Thyroid gland (tissue), 4 donors: ENCODE measurements around the gene IL18RAP. TPM values are rescaled to one million over a fixed set of nuclear protein-coding genes. Genes with fewer than 3 reads are reported as not detected.

Experiments
- DNase-seq, 2 donors: peaks; one replicate each; pipeline ENCODE4 v3.0.0-alpha.2; 2019
- H3K27ac ChIP-seq, 3 donors: fragments of 200-600 bp; sonication (generic); 1 replicate in 2 of 3; 2 replicates in 1 of 3; pipeline ENCODE4 v1.5.1; 2016 to 2019; ENCODE audit warnings: mild to moderate bottlenecking in 1 of 3, moderate library complexity in 1 of 3
- H3K27me3 ChIP-seq: fragments of 200-600 bp; sonication (generic); one replicate; pipeline ENCODE4 v1.5.1; 2019
- H3K36me3 ChIP-seq, 2 donors: fragments of 200-600 bp; sonication (generic); one replicate each; pipeline ENCODE4 v1.5.1; 2016 to 2019
- H3K4me1 ChIP-seq, 2 donors: fragments of 200-600 bp; sonication (generic); one replicate each; pipeline ENCODE4 v1.5.1; 2017 to 2019
- H3K4me3 ChIP-seq, 3 donors: fragments of 200-600 bp; sonication (generic); replicated peaks in 1 of 3; 1 replicate in 2 of 3; 2 replicates in 1 of 3; pipeline ENCODE4 v1.5.1; 2016; ENCODE audit warnings: mild to moderate bottlenecking in 1 of 3
- H3K9me3 ChIP-seq: fragments of 200-600 bp; sonication (generic); one replicate; pipeline ENCODE4 v1.5.1; 2017
- POLR2A ChIP-seq, 2 donors: fragments of 450-650 bp; IDR thresholded peaks; one replicate each; pipeline ENCODE4 v1.6.1; 2017; ENCODE audit warnings: antibody characterized with exemption in 2 of 2, mild to moderate bottlenecking in 2 of 2, moderate library complexity in 1 of 2
- WGBS, 2 donors: methylation state at CpG; one replicate each; pipeline ENCODE4 v1.1.5; 2017; 5-methylcytosine and 5-hydroxymethylcytosine counted together
- intact Hi-C: fragments of 100-400 bp; cut with DNase I; formaldehyde crosslinking; loops from one replicate; pipeline ENCODE4 v1.15.1; 2023
- total RNA-seq, 4 donors: library from RNA; depleted of rRNA; stranded (reverse); fragments of >200 nt; gene quantifications; one replicate each; pipeline ENCODE4 v1.2.3, GENCODE V29; 2016
- TF ChIP-seq, protein P1 (sequence below), 6 experiments: fragments of 200-600 bp in 3 of 6; fragments of 450-650 bp in 3 of 6; sonication (generic) in 3 of 6; IDR thresholded peaks; one replicate each; pipeline ENCODE4 v1.5.1; 2016 to 2019; ENCODE audit warnings: antibody characterized with exemption in 6 of 6, mild to moderate bottlenecking in 2 of 6, inconsistent platforms in 1 of 6, moderate library complexity in 1 of 6

The IL18RAP gene
- total RNA-seq, 4 donors from 2014 or later: 1.6 to 3.1 (median 2.8) TPM

DNA sequence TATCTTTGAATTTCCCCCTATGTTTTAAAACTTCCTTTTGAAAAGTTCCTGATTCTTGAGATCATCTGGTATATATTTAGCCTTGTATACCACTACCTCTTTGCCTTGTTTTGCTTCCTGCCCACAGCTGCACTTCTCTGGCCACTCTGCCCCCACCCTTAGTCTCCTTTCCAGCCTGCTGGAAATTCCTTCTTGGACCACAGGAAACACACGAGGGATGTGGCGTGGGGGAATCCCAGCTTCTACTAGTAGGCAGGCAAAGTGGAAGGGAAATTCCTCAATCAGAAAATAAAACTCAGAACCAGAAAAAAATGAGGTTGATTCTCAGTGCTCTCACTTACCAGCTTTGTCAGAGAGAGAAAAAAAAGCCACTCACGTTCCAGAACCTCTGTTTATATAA is 13.4 kb downstream of the IL18RAP start:
- no peaks in the 10 kb centered on the region for H3K9me3 ChIP-seq

DNA sequence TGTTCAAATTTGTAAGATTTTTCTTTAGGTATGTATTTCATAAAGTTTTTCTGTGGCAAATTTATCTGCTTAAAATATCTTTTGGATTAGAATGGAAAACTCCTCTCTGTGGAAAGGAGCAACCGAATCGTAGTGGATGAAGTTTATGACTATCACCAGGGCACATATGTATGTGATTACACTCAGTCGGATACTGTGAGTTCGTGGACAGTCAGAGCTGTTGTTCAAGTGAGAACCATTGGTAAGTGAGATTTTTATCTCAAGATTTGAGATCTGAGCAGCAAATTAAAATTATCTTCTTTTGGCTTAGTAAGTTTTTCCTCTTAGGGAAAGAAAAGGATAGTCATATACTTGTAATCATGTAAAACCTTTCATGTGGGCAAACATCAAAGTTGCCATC is 14.2 kb downstream of the IL18RAP start:
- intact Hi-C loops: no loop called here
- DNase-seq: no peak
- Histone ChIP-seq H3K9me3 (no peaks in the 10 kb centered on the region), H3K27me3 (no peaks in the 10 kb centered on the region), H3K4me3 (no peak overlapping the region), H3K36me3 (no peaks in the 10 kb centered on the region), H3K27ac (no peak overlapping the region), H3K4me1 (no peaks in the 10 kb centered on the region)
- TF ChIP-seq POLR2A (IDR thresholded peaks at IDR 0.05): no peak
- TF ChIP-seq, protein P1, sequence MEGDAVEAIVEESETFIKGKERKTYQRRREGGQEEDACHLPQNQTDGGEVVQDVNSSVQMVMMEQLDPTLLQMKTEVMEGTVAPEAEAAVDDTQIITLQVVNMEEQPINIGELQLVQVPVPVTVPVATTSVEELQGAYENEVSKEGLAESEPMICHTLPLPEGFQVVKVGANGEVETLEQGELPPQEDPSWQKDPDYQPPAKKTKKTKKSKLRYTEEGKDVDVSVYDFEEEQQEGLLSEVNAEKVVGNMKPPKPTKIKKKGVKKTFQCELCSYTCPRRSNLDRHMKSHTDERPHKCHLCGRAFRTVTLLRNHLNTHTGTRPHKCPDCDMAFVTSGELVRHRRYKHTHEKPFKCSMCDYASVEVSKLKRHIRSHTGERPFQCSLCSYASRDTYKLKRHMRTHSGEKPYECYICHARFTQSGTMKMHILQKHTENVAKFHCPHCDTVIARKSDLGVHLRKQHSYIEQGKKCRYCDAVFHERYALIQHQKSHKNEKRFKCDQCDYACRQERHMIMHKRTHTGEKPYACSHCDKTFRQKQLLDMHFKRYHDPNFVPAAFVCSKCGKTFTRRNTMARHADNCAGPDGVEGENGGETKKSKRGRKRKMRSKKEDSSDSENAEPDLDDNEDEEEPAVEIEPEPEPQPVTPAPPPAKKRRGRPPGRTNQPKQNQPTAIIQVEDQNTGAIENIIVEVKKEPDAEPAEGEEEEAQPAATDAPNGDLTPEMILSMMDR (IDR thresholded peaks at IDR 0.05): no peak
- WGBS, 2 donors: 80 to 88% methylated on average over 4 of the region's 4 CpGs

More for the DNA sequence above, 13.4 kb downstream of the IL18RAP start:
- no peak for TF ChIP-seq POLR2A (IDR thresholded peaks at IDR 0.05)
- TF ChIP-seq, protein P1 (IDR thresholded peaks at IDR 0.05): no peak
- Histone ChIP-seq H3K4me3 (no peak overlapping the region), H3K27me3 (no peaks in the 10 kb centered on the region), H3K36me3 (no peaks in the 10 kb centered on the region), H3K4me1 (no peaks in the 10 kb centered on the region), H3K27ac (no peak overlapping the region)
- 37% methylated on average over 3 of the region's 3 CpGs for WGBS, 2 donors
- intact Hi-C loops: no loop called here
- DNase-seq: no peak

DNA sequence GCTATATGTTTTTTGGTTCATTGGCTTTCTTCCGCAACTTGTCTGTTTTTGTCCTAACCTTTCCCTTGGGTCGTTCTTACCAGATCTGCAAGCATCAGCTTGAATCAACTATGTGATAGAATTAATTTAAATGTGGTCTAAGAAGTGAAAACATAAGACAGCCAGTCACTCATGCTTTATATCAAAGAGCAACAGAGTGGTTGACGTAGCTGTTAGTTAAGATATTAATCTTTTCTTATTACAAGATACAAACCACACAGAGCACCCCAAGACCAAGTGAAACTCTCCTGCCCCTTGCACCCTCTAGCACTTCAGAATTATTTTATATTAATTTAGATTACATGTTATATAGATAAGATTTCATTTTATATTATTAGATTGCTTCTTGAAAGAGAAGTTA is 15.2 kb downstream of the IL18RAP start:
- H3K27ac ChIP-seq: no peak overlapping the region
- TF ChIP-seq, protein P1 (IDR thresholded peaks at IDR 0.05): no peak
- no peak for TF ChIP-seq POLR2A (IDR thresholded peaks at IDR 0.05)
- H3K9me3 ChIP-seq: no peaks in the 10 kb centered on the region
- intact Hi-C loops: no loop called here
- no peak for DNase-seq
- 92 to 94% methylated on average over 3 of the region's 3 CpGs for WGBS, 2 donors
- no peak overlapping the region for H3K4me3 ChIP-seq
- no peaks in the 10 kb centered on the region for H3K36me3 ChIP-seq
- no peaks in the 10 kb centered on the region for H3K27me3 ChIP-seq
- H3K4me1 ChIP-seq: no peaks in the 10 kb centered on the region

DNA sequence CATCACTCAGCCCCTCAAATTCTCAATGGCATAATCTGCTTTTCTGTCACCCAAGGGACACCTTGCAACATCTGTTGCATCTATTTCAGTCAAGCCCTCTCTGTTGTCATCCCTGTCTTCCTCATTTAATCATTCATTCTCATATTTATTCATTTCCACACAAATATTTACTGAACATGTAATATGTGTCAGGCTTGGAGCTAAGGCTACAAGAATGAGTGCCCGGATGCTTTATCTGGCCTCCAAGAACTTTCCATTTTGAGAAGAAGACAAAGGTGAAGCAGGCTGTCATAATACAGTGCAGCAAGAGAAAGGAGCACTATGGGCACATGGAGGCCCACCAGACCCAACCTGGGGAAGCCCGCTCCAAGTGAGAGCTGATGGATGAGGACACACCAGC is 15.6 kb downstream of the IL18RAP start:
- no peaks in the 10 kb centered on the region for H3K9me3 ChIP-seq
- no peak for DNase-seq
- 95 to 98% methylated on average over 2 of the region's 2 CpGs for WGBS, 2 donors
- no peak for TF ChIP-seq POLR2A (IDR thresholded peaks at IDR 0.05)
- TF ChIP-seq, protein P1 (IDR thresholded peaks at IDR 0.05): no peak
- H3K4me1 ChIP-seq: no peaks in the 10 kb centered on the region
- no peak overlapping the region for H3K4me3 ChIP-seq
- no peak overlapping the region for H3K27ac ChIP-seq
- H3K36me3 ChIP-seq: no peaks in the 10 kb centered on the region
- H3K27me3 ChIP-seq: no peaks in the 10 kb centered on the region
- intact Hi-C loops: no loop called here

DNA sequence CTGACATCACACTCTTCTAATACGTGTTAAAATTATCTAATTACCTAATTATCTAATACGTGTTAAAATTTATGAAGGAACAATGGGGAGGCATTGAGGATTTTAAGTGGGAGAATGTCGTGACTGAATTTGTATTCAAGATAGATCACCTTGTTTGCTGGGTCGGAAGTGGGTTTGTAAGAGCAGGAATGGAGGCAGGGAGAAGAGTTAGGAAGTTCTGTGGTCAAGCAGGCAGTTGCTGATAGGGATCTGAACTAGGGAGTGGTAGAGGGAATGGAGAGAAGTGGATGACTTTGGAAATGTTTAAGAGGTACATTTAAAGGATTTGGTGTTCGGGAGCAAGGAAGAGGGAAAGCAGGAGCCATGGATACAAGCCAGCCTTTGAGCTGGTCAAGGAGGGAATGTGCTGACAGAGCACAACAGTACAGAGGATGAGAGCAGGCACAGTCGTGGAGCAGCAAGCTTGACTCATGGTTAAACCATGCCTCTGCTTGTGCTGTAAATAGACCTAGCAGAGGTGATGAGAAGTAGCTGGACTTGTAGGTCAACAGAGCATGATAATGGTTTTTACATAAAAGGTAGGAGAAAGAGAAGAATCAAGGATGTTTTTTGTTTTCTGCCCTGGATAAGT is 16.2 kb downstream of the IL18RAP start:
- no peaks in the 10 kb centered on the region for H3K27me3 ChIP-seq
- intact Hi-C loops: no loop called here
- whole genome bisulfite sequencing, 2 donors: 56 to 57% methylated on average over 6 of the region's 6 CpGs
- no peak for TF ChIP-seq POLR2A (IDR thresholded peaks at IDR 0.05)
- TF ChIP-seq, protein P1 (IDR thresholded peaks at IDR 0.05): no peak
- no peaks in the 10 kb centered on the region for H3K9me3 ChIP-seq
- H3K36me3 ChIP-seq: no peaks in the 10 kb centered on the region
- H3K4me1 ChIP-seq: no peaks in the 10 kb centered on the region
- no peak overlapping the region for H3K27ac ChIP-seq
- peak; percentile 14 to 27 for DNase-seq
- no peak overlapping the region for H3K4me3 ChIP-seq
